Hepatocyte (in vitro differentiated cells): ENCODE data around the gene SLC9A8. TPM values are rescaled to one million over a fixed set of nuclear protein-coding genes. Genes with fewer than 3 reads are reported as not detected.

Experiments
- DNase-seq: peaks from one replicate; pipeline ENCODE4 v3.0.0-alpha.2; 2016; ENCODE audit warnings: low spot score
- H2AFZ ChIP-seq: fragments of 200-600 bp; sonication (generic); 2 replicates; pipeline ENCODE4 v1.6.0; 2016; ENCODE audit warnings: antibody characterized with exemption, mild to moderate bottlenecking
- H3K27ac ChIP-seq: fragments of 200-600 bp; sonication (generic); 2 replicates; pipeline ENCODE4 v1.5.1; 2016; ENCODE audit warnings: mild to moderate bottlenecking
- H3K27me3 ChIP-seq: fragments of 200-600 bp; sonication (generic); 2 replicates; pipeline ENCODE4 v1.6.1; 2016
- H3K36me3 ChIP-seq: fragments of 200-600 bp; sonication (generic); replicated peaks from 2 replicates; pipeline ENCODE4 v1.5.1; 2016; ENCODE audit warnings: low read depth; ENCODE audit not compliant: insufficient read depth
- H3K4me1 ChIP-seq: fragments of 200-600 bp; sonication (generic); 2 replicates; pipeline ENCODE4 v1.5.1; 2016; ENCODE audit warnings: mild to moderate bottlenecking, moderate library complexity; ENCODE audit not compliant: insufficient read depth
- H3K4me2 ChIP-seq: fragments of 200-600 bp; sonication (generic); 2 replicates; pipeline ENCODE4 v1.6.0; 2016
- H3K4me3 ChIP-seq: fragments of 200-600 bp; sonication (generic); 2 replicates; pipeline ENCODE4 v1.5.1; 2016; ENCODE audit warnings: mild to moderate bottlenecking
- H3K79me2 ChIP-seq: fragments of 200-600 bp; sonication (generic); 2 replicates; pipeline ENCODE4 v1.6.0; 2017; ENCODE audit warnings: mild to moderate bottlenecking
- H3K9me2 ChIP-seq: fragments of 200-600 bp; sonication (generic); replicated peaks from 2 replicates; pipeline ENCODE4 v1.6.0; 2017; ENCODE audit warnings: mild to moderate bottlenecking; ENCODE audit not compliant: insufficient read depth
- H3K9me3 ChIP-seq: fragments of 200-600 bp; sonication (generic); 2 replicates; pipeline ENCODE4 v1.5.1; 2016; ENCODE audit warnings: low read depth, mild to moderate bottlenecking
- H4K20me1 ChIP-seq: fragments of 200-600 bp; sonication (generic); 2 replicates; pipeline ENCODE4 v1.6.0; 2016; ENCODE audit warnings: mild to moderate bottlenecking; ENCODE audit not compliant: insufficient read depth, poor library complexity, severe bottlenecking
- EZH2 ChIP-seq: fragments of 200-600 bp; sonication (generic); IDR thresholded peaks from 2 replicates; pipeline ENCODE4 v1.6.1; 2016; ENCODE audit warnings: antibody characterized with exemption, mild to moderate bottlenecking, borderline replicate concordance
- EZH2phosphoT487 ChIP-seq: fragments of 200-600 bp; sonication (generic); IDR thresholded peaks from one replicate; pipeline ENCODE4 v1.6.1; 2018; ENCODE audit warnings: antibody characterized with exemption, mild to moderate bottlenecking, low read depth, moderate library complexity; ENCODE audit not compliant: unreplicated experiment, severe bottlenecking
- WGBS: methylation state at CpG from one replicate; pipeline ENCODE4 v1.1.6; 2016; ENCODE audit warnings: low lambda C conversion rate; ENCODE audit errors: missing lambda C conversion rate; 5-methylcytosine and 5-hydroxymethylcytosine counted together
- polyA plus RNA-seq: library from polyadenylated mRNA; unstranded; fragments of >200 nt; fragmentation: Nextera tagmentation; extraction: Ambion mirVana; gene quantifications from 2 replicates; pipeline ENCODE4 v1.2.1, GENCODE V29; 2016
- total RNA-seq: library from RNA; depleted of rRNA; stranded (reverse); fragments of >200 nt; gene quantifications from 2 replicates; pipeline ENCODE4 v1.2.3, GENCODE V29; 2014
- TF ChIP-seq, protein P1 (sequence below): fragments of 200-600 bp; sonication (generic); IDR thresholded peaks from 2 replicates; pipeline ENCODE4 v1.5.1; 2016; ENCODE audit warnings: antibody characterized with exemption, mild to moderate bottlenecking; ENCODE audit not compliant: poor library complexity

The SLC9A8 gene
- total and polyA plus RNA-seq, 2 experiments from 2014 or later: 4.9 to 6.7 TPM

DNA sequence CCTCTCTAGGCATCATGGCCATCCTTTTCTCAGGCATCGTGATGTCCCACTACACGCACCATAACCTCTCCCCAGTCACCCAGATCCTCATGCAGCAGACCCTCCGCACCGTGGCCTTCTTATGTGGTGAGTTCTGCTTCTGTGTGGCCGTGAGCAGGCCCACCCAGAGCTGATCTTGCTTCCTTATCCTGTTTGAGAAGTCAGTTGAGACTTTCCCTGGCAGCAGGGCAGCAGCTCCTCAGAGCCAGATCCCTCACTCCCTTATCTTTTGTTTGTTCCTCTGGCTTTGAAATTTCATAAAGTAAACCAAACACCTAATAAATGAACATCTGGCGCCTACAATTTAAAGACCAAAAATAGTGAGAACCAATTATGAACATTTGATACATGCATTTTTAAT lies 62.1 kb downstream of the SLC9A8 start:
- Histone ChIP-seq H4K20me1 (no peaks in the 10 kb centered on the region), H3K36me3 (no peaks in the 10 kb centered on the region), H3K9me3 (no peaks in the 10 kb centered on the region), H3K4me3 (no peak overlapping the region), H3K27ac (peak overlapping the region; percentile 60), H3K4me2 (no peak overlapping the region), H3K4me1 (peaks cover 11% of the 10 kb centered on the region), H3K79me2 (no peaks in the 10 kb centered on the region), H3K9me2 (no peaks in the 10 kb centered on the region), H3K27me3 (no peaks in the 10 kb centered on the region), H2AFZ (no peak overlapping the region)
- TF ChIP-seq EZH2 (no peak), EZH2phosphoT487 (no peak)
- TF ChIP-seq, protein P1, sequence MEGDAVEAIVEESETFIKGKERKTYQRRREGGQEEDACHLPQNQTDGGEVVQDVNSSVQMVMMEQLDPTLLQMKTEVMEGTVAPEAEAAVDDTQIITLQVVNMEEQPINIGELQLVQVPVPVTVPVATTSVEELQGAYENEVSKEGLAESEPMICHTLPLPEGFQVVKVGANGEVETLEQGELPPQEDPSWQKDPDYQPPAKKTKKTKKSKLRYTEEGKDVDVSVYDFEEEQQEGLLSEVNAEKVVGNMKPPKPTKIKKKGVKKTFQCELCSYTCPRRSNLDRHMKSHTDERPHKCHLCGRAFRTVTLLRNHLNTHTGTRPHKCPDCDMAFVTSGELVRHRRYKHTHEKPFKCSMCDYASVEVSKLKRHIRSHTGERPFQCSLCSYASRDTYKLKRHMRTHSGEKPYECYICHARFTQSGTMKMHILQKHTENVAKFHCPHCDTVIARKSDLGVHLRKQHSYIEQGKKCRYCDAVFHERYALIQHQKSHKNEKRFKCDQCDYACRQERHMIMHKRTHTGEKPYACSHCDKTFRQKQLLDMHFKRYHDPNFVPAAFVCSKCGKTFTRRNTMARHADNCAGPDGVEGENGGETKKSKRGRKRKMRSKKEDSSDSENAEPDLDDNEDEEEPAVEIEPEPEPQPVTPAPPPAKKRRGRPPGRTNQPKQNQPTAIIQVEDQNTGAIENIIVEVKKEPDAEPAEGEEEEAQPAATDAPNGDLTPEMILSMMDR: no peak
- WGBS: 63% methylated on average over 6 of the region's 6 CpGs
- DNase-seq: no peak

DNA sequence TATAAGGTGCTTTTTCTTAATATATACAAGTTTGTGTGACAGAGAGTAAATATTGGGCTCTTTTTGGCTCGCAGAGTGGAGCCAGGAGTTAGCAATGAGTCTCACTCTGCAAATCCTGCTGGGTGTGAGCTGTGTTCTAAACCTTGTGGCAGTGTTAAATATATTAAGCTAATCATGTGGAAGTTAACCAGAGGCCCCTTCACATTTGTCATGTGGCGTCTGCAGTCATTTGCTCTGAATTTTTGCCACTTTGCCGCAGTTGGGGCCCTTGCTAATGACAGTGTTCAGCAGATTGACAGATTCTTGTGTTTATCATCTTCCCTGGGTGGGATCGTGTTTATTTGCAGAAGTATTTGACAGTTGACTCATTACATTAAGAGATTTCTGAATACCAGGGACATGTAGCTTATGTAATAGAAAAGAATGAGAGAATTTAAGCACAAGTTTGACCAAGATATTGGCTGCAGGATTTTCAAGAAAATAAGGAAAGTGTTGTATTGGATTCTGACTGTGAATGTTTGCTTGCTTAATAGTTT lies 64.8 kb downstream of the SLC9A8 start:
- H3K79me2 ChIP-seq: no peaks in the 10 kb centered on the region
- no peak overlapping the region for H2AFZ ChIP-seq
- H3K4me1 ChIP-seq: peaks cover 11% of the 10 kb centered on the region
- no peak overlapping the region for H3K4me2 ChIP-seq
- no peaks in the 10 kb centered on the region for H4K20me1 ChIP-seq
- 56% methylated on average over 4 of the region's 4 CpGs for WGBS
- TF ChIP-seq EZH2phosphoT487: no peak
- TF ChIP-seq, protein P1: no peak
- TF ChIP-seq EZH2: no peak
- H3K9me2 ChIP-seq: no peaks in the 10 kb centered on the region
- no peaks in the 10 kb centered on the region for H3K36me3 ChIP-seq
- no peaks in the 10 kb centered on the region for H3K27me3 ChIP-seq
- H3K27ac ChIP-seq: no peak overlapping the region
- no peak for DNase-seq
- H3K9me3 ChIP-seq: no peaks in the 10 kb centered on the region
- H3K4me3 ChIP-seq: no peak overlapping the region

DNA sequence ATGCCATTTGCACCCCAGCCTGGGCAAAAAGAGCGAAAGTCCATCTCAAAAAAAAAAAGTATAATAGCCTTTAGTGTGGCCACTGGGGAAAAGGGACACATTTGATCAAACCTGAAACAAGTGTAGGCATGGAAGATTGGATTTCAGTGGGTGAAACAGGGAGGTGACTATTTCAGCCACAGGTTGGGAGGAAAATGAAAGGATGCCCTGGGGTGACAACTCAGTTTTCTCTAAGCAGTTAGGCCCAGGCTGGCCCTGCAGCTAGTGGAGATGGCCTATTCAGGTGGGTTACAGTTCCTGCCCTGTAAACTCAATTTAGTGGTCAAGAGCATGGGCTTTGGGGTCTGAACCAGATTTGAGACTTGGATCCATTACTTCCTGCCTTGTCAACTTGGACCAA lies 66.3 kb downstream of the SLC9A8 start:
- Histone ChIP-seq H3K4me2 (no peak overlapping the region), H4K20me1 (no peaks in the 10 kb centered on the region), H3K27ac (no peak overlapping the region), H3K27me3 (no peaks in the 10 kb centered on the region), H3K36me3 (no peaks in the 10 kb centered on the region), H3K9me3 (no peaks in the 10 kb centered on the region), H2AFZ (no peak overlapping the region), H3K4me1 (peaks cover 11% of the 10 kb centered on the region), H3K9me2 (no peaks in the 10 kb centered on the region), H3K4me3 (no peak overlapping the region), H3K79me2 (no peaks in the 10 kb centered on the region)
- DNase-seq: no peak
- TF ChIP-seq EZH2phosphoT487 (no peak), EZH2 (no peak)
- TF ChIP-seq, protein P1: no peak
- WGBS: 100% methylated on average over 1 of the region's 1 CpG
